ENCODE results near the gene NDUFA6.

NDUFA6 gene

DNA sequence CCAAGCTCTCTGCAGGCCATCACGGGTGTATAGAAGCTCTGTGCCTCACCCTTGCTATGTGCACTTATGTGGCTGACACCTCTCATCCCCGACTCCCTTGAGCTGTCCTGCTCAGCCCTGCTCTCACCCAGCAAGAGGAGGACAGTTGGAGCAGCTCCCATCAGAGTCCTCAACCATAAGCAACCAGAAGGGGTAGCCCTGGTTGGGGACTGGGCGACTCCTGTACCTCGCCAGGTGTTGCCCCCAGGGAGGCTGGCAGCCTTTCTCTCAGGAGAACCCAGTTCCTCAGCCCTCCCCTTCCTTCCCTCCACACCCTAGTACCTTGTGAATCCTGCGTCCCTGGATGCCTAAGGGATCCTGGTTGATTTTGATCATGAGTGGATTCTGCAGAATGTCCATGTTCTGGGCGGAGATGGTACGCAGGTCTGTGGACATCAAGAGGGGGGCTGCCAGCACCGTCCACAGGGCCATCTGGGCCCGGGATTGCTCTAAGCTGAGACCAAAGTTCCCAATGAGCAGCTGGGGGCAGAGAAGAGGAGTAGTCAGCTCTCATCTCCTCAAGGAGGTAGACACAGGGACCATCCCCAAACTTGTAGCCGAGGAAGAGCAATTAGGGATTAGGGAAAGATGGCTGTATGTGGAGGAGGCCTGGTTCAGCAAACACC is 27.9 kb downstream of the NDUFA6 start:
- no peak for TF ChIP-seq CTCF (IDR thresholded peaks at IDR 0.05; ENCODE audit: extremely low read depth, missing control alignments)
- no peak for DNase-seq (ENCODE audit: low spot score)

DNA sequence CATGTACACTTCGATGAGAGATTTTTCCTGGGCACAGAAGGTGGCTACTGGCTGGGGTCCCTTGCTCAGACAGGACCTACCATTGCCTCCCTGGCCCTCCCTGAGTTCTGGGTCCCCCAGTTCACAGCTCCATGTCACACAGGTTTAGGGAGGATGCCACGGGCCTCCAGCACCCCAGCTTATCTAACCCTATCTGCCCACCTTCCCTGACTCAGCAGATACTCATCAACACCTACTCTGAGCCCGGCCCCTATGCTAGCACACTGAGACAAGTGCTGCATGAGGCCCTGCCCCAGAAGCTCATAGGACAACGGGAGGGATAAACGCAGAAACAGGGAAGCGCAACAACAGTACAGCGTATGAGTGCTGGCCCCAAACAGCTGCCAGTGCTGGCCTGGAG is 29.5 kb downstream of the NDUFA6 start:
- DNase-seq (ENCODE audit: low spot score) = no peak
- no peak for TF ChIP-seq CTCF (IDR thresholded peaks at IDR 0.05; ENCODE audit: extremely low read depth, missing control alignments)

- DNase-seq (ENCODE audit: low spot score) = no peak
- TF ChIP-seq CTCF (IDR thresholded peaks at IDR 0.05; ENCODE audit: extremely low read depth, missing control alignments) = no peak
These were observed 30.1 kb downstream of the NDUFA6 start for GRCh38 chr22:42060489-42060888.

DNA sequence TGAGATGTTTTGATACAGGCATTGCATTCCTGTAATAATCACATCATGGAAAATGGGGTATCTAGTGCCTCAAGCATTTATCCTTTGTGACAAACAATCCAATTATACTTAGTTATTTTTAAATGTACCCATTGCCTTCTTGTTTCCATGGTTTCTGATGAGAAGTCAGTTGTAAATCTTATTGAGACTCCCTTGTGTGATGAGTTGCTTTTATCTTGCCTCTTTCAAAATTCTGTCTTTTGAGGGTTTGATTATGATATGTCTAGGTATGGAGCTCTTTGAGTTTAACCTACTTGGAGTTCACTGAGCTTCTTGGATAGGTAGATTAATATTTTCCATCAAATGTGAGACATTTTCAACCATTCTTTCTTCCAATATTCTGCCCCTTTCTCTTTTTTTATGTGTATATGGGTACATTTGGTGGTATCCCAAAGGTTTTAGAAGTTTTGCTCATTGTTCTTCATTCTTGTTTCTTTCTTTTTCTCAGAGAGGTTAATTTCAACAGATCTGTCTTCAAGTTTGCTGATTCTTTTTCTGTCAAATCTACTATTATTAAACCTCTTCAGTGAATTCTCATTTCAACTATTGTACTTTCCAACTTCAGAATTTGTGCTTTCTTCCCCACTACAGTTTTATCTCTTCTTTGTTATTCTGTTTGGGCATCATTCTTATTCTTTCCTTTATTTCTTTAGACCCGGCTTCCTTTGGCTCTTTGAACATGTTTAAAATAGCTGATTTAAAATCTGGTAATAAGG is 33.6 kb downstream of the NDUFA6 start:
- DNase-seq (ENCODE audit: low spot score) = no peak
- no peak for TF ChIP-seq CTCF (IDR thresholded peaks at IDR 0.05; ENCODE audit: extremely low read depth, missing control alignments)

DNA sequence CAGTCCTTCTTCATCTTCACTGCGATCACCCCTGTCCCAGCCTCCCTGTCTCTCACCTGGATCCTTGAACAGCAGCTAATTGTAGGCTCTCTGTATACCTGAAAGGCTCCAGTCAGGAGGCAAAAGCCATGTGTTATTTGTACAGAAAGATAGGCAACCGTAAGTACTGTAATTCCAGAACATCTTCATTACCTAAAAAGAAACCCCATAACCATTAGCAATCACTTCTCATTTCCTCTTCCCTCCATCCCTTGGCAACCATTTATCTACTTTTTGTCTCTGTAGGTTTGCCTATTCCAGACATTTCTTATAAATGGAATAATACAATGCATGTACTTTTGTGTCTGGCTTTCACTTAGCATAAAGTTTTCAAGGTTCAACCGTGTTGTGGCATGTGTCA is 37.8 kb downstream of the NDUFA6 start:
- TF ChIP-seq CTCF (IDR thresholded peaks at IDR 0.05; ENCODE audit: extremely low read depth, missing control alignments) = no peak
- DNase-seq (ENCODE audit: low spot score) = no peak

GRCh38 chr22:42050641-42051180 is 39.9 kb downstream of the NDUFA6 start:
- TF ChIP-seq CTCF (IDR thresholded peaks at IDR 0.05; ENCODE audit: extremely low read depth, missing control alignments) = no peak
- DNase-seq (ENCODE audit: low spot score) = no peak

GRCh38 chr22:42041784-42042183 is 48.8 kb downstream of the NDUFA6 start:
- no peak for TF ChIP-seq CTCF (IDR thresholded peaks at IDR 0.05; ENCODE audit: extremely low read depth, missing control alignments)
- DNase-seq (ENCODE audit: low spot score) = no peak
